Right renal cortex interstitium (tissue), 3 donors: ENCODE results near the gene FASN. TPM values are rescaled to one million over a fixed set of nuclear protein-coding genes. Genes with fewer than 3 reads are reported as not detected.

Source experiments
- DNase-seq, 3 donors: peaks; one replicate each; pipeline ENCODE4 v3.0.0-alpha.2; 2013; ENCODE audit warnings: low read depth in 3 of 3, low spot score in 2 of 3
- polyA plus RNA-seq, 3 donors: library from polyadenylated mRNA; unstranded; fragments of 120-200 nt; gene quantifications; one replicate each; pipeline ENCODE4 v1.2.1, GENCODE V29; 2013; ENCODE audit not compliant: insufficient read length in 3 of 3

Gene FASN
- polyA plus RNA-seq, 3 donors = 26.6 to 34.2 (median 26.6) TPM

- no peak for DNase-seq
Measured at GRCh38 chr17:82103553-82104451, 5.8 kb upstream of the FASN start.

DNA sequence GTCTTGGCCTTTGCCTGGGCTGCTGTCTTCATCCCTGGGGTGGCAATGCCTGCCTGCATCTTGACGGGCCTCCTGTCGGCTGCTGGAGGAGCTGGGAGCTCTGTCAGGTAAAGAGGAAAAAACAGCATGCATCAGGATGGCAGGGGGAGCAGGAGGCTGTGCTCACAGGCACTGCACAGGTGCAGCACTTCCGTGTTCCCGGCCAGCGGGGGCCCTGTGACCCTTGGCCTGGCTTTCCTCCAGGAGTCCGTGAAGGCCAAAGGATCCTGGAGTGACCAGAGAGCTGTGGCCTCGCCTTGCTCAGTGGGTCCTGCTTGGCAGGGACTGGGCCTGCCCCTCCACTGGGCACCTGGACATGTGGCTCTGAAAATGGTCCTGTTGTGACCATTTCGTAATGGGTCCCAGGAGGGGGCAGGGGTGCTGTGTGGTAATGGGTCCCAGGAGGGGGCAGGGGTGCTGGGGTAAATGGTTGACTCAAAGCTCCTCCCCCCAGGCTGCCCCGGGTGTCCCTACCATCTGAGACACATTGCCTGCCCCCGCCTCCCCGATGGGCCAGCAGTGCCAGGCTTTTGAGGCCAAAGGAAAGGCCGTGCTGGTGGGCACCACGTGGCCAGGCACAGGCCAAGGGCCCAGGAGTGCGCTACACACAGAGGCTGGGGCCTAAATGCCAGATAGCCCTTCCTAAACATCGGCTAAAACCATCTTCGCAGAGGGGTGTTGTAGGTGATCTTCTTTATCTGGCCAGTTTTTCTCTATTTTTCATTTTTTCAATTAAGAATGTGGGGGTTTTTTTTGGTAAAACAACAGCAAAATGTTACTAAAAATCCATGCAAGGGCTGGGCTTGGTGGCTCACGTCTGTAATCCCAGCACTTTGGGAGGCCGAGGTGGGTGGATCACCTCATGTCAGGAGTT is 4.0 kb upstream of the FASN start:
- DNase-seq = no peak

DNA sequence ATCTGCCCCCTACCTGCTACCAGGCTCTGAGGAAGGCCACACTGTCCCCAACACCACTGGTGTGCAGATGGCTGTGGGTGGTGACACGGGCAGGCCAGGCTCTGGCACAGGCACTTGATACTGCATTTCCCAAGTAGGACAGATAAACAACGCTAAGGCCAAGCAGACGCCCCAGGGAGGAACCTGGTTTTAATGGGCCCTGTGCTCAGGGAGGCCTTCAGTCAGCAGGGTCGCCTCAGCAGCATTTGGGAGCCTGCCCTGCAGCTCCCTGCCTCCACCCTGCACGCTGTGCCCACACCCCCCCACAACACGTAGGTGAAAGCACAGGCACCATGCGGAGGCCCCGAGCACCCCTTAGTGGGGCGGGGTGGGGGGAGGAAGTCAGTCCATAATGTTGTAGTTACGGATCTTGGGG is 3.3 kb upstream of the FASN start:
- DNase-seq = no peak

GRCh38 chr17:82100502-82101298 is 2.7 kb upstream of the FASN start:
- DNase-seq = no peak

- no peak for DNase-seq
Measured at GRCh38 chr17:82098939-82099763, 1.1 kb upstream of the FASN start.

DNA sequence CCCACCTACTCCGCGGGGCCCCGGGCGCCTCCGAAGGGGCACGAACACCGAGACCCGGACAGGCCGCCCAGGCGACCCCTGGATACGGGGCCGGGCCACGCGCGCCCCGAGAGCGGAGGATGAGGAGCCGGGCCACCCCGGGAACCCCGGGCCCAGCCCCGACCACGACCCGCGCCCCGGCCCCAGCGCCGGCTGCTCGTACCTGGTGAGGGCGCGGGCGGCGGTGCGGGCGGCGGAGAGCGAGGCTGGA is 192 bp downstream of the FASN start:
- DNase-seq = no peak

GRCh38 chr17:82097184-82097918 is 685 bp downstream of the FASN start:
- no peak for DNase-seq

DNA sequence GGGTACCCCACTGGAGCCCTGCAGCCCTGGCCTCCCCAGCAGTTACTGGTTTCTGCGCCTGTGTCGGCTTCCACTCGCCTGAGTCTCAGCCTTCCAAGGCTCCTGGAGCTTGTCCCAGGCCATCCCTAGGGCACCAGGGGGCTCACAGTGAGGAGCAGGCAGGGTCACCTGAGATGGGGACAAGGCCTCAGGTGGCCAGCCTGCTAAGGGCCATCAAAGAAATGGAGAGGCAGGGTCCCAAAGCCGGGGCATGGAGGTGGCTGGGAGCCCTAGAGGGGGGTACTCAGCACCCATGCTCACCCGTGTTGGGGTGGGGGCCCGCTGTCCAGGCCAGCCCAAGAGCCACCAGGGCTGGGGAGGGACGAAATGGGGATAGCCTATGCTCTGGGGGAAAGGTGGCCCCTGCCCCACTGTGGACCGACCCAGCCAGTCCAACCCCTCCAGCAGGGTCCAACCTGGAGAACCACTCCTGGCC is 1.3 kb downstream of the FASN start:
- no peak for DNase-seq

- no peak for DNase-seq
Measured at GRCh38 chr17:82095777-82096708, 2.0 kb downstream of the FASN start.

DNA sequence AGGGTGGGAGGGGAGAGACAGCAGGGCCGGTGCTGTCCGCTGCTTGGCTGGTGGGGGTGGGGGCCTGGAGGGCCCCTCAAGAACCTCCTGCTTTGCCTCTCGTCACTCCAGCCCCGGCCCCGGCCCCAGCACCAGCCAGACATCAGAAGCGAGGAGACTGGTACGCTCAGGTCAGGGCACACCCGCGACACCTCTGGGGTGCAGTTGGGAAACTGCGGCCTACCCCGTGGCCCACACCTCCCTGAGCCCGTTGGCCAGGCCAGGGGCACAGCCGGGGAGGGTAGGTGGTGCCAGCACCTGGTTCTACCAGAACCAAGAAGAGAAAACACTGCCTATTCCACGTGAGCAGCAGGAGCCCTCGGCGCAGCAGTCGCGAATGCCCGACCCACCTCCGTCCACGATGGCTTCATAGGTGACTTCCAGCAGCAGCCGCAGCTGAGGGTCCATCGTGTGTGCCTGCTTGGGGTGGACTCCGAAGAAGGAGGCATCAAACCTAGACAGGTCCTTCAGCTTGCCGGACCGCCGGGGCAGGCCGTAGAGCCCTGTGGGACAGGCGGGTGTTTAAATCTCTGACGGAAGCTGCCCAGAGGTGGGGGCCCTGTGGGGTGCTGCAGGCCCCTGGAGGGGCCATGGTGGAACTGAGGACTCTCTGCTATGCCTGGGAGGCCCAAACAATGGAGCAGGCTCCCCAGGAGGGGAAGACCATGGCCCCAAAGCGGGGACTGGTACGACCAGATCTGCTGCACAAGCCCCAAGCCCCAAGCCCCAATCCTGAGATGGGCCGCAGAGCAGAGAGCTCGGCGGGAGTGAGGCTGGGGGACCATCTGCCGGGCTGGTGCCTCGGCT is 2.9 kb downstream of the FASN start:
- no peak for DNase-seq

DNA sequence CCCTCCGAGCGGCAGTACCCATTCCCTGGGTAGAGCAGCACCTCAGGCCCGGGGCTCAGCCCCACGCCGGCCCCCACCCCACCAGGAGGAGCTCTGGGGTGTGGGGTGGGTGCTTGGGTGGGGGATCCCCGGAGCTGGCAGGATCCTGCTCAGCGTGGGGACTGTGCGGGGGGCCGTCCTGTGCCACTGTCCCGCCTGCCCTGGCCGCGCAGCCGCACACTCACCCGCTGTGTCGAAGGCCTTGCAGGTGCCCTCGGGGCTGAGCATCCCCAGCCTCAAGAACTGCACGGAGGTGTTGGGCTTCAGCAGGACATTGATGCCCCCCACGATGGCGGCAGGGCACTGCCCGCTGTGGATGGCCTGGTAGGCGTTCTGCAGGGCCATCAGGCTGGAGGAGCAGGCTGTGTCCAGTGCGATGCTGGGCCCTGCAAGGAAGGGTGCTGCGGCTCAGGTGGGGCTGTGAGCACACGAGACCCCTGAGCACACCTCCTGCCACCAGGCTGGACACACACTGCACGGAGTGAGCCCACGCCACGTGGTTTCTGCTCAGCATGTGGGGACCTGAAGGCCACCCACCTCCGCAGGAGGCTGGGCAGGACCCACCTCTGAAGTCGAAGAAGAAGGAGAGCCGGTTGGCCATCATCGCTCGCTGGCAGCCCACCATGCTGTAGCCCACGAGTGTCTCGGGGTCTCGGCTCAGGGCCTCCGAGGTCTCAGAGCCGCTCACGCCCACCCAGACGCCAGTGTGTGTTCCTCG is 4.9 kb downstream of the FASN start:
- DNase-seq = no peak

- no peak for DNase-seq
Measured at GRCh38 chr17:82092628-82092994, 5.4 kb downstream of the FASN start.

- no peak for DNase-seq
Measured at GRCh38 chr17:82092094-82092586, 5.9 kb downstream of the FASN start.

DNA sequence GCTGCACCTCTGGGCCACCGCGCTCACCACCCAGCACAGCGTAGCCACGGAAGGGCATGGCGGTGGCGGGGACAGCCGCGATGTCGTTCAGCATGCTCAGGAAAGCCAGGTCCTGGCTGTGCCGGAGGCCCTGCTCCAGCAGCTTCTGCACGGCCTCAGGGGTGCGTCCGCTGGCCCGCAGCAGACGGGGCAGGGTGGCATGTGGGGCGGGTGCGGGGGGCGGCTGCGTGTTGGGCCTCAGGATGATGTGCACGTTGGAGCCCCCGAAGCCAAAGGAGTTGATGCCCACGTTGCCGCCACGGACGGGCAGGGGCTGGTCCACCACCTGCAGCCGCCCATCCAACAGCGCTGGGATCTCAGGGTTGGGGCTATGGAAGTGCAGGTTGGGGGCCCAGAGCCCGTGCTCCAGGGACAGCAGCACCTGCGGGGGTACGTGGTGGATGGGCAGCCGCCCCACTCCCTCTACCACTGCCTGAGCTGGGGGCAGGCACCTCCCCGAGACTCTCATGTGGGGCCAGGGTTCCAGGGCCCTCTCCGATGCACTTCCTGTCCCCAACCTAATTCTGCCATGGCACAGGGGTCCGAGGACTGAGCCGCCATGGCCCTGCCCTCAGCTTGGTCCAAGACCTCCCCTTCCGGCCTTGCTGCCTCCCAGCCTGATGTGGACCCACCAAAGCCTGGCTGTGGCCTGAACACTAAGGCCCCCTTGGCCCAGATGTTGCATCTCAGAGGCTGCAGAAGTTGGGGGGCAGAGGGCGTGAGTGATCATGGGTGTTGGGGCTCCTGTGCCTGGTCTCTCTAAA is 6.6 kb downstream of the FASN start:
- DNase-seq = no peak

DNA sequence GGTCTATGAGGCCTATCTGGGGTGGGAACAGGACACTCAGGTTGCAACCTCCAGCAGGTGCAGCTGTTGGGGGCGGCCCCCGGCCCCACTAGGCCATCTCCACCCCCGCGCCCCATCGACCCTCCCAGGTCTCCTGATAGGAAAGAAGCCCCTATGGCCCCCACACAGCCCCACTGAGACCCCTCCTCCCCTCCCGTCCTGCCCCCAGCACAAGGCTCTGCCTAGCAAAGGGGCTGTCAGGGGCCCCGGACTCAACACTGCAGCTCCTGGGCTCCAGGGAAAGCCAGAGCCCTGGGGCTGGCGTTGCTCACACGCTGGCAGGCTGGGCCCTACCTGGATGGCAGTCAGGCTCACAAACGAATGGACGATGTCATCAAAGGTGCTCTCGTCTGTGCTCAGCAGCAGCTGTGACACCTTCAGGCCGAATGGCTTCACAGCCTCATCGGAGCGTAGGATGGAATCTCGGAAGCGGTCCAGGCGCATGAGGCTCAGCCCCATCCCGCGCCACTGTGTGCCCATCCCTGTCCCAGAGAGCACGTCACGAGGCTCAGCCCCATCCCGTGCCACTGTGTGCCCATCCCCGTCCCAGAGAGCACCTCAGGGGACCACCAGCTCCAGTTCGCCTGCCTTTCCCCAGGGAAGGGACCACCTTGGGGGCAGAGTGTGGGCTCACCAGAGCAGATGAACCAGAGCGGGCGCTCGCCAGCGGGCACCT is 7.3 kb downstream of the FASN start:
- no peak for DNase-seq
